Activated CD4-positive, alpha-beta T cell treated with anti-CD3 and anti-CD28 coated beads, Interleukin-2, amount 50 U/mL, for 1 hour (primary cell): Measurements from ENCODE around the gene MLKL.
"Not testable (repeated sequence)": the region's sequence is repeated elsewhere in the genome, so short reads cannot be mapped to it uniquely, and the experiment has no call there.

ENCODE experiments used
- DNase-seq: peaks from one replicate; pipeline ENCODE4 v3.0.0-alpha.2; 2020

Gene MLKL

GRCh38 chr16:74695450-74696422 lies 4.9 kb downstream of the MLKL start:
- peak; percentile 53 for DNase-seq

- no peak for DNase-seq
Measured at GRCh38 chr16:74691093-74691855, 9.4 kb downstream of the MLKL start.

- no peak for DNase-seq
Measured at GRCh38 chr16:74682556-74682955, 18.1 kb downstream of the MLKL start.

GRCh38 chr16:74680681-74681080 lies 20.0 kb downstream of the MLKL start:
- DNase-seq, result no peak

GRCh38 chr16:74679983-74680382 lies 20.7 kb downstream of the MLKL start:
- no peak for DNase-seq

- no peak for DNase-seq
Measured at GRCh38 chr16:74677868-74678267, 22.8 kb downstream of the MLKL start.

GRCh38 chr16:74673876-74674275 lies 26.8 kb downstream of the MLKL start:
- DNase-seq, result no peak

GRCh38 chr16:74668877-74669276 lies 31.8 kb downstream of the MLKL start:
- DNase-seq, result not testable (repeated sequence)

- peak; percentile 6 for DNase-seq
Measured at GRCh38 chr16:74667255-74667700, 33.4 kb downstream of the MLKL start.

- DNase-seq, result peak; percentile 93
Measured at GRCh38 chr16:74666425-74667254, 34.0 kb downstream of the MLKL start, which contains the start of gene RFWD3. Gene RFWD3 (minus strand): TSS chr16:74666877. CDS start chr16:74661449, 5,428 bp downstream.

GRCh38 chr16:74666010-74666421 lies 34.6 kb downstream of the MLKL start:
- no peak for DNase-seq

GRCh38 chr16:74661064-74661463 lies 39.6 kb downstream of the MLKL start:
- DNase-seq, result no peak

- DNase-seq, result no peak
Measured at GRCh38 chr16:74660383-74660782, 40.3 kb downstream of the MLKL start.

- no peak for DNase-seq
Measured at GRCh38 chr16:74659041-74659440, 41.6 kb downstream of the MLKL start.

- no peak for DNase-seq
Measured at GRCh38 chr16:74657870-74658642, 42.6 kb downstream of the MLKL start.

GRCh38 chr16:74654536-74655050 lies 46.1 kb downstream of the MLKL start:
- no peak for DNase-seq

- not testable (repeated sequence) for DNase-seq
Measured at GRCh38 chr16:74652883-74653282, 47.8 kb downstream of the MLKL start.

- DNase-seq, result no peak
Measured at GRCh38 chr16:74652249-74652648, 48.4 kb downstream of the MLKL start.

GRCh38 chr16:74651841-74652240 lies 48.8 kb downstream of the MLKL start:
- no peak for DNase-seq

- no peak for DNase-seq
Measured at GRCh38 chr16:74650966-74651567, 49.6 kb downstream of the MLKL start.

- no peak for DNase-seq
Measured at GRCh38 chr16:74649839-74650504, 50.7 kb downstream of the MLKL start.
